Right atrium auricular region (tissue), 2 donors: ENCODE results near the gene FCRL2. TPM values are rescaled to one million over a fixed set of nuclear protein-coding genes. Genes with fewer than 3 reads are reported as not detected.

Source experiments
- DNase-seq: peaks from one replicate; pipeline ENCODE4 v3.0.0-alpha.2; 2019; ENCODE audit warnings: low spot score
- H3K27ac ChIP-seq, 2 donors: fragments of 200-600 bp; sonication (generic); 1 replicate in 1 of 2; 2 replicates in 1 of 2; pipeline ENCODE4 v1.5.1; 2016 to 2019
- H3K27me3 ChIP-seq, 2 donors: fragments of 200-600 bp; sonication (generic); one replicate each; pipeline versions ENCODE4 v1.5.1 to v1.6.0; 2017 to 2019
- H3K36me3 ChIP-seq: fragments of 200-600 bp; sonication (generic); one replicate; pipeline ENCODE4 v1.5.1; 2016
- H3K4me1 ChIP-seq, 2 donors: fragments of 200-600 bp; sonication (generic); one replicate each; pipeline versions ENCODE4 v1.5.1 to v1.6.0; 2017 to 2019
- H3K4me3 ChIP-seq, 2 donors: fragments of 200-600 bp; sonication (generic); 1 replicate in 1 of 2; 2 replicates in 1 of 2; pipeline ENCODE4 v1.5.1; 2017 to 2019; ENCODE audit warnings: mild to moderate bottlenecking in 1 of 2, moderate library complexity in 1 of 2
- H3K9me3 ChIP-seq, 2 donors: fragments of 200-600 bp; sonication (generic); one replicate each; pipeline ENCODE4 v1.5.1; 2019
- total RNA-seq, 2 donors: library from RNA; depleted of rRNA; stranded (reverse); fragments of >200 nt; gene quantifications; one replicate each; pipeline ENCODE4 v1.1.0, GENCODE V29; 2016
- TF ChIP-seq, protein P1 (sequence below), 2 donors: fragments of 200-600 bp; sonication (generic); IDR thresholded peaks; one replicate each; pipeline ENCODE4 v1.5.1; 2019; ENCODE audit warnings: antibody characterized with exemption in 2 of 2

FCRL2 gene
- total RNA-seq, 2 donors from 2014 or later, result not detected

DNA sequence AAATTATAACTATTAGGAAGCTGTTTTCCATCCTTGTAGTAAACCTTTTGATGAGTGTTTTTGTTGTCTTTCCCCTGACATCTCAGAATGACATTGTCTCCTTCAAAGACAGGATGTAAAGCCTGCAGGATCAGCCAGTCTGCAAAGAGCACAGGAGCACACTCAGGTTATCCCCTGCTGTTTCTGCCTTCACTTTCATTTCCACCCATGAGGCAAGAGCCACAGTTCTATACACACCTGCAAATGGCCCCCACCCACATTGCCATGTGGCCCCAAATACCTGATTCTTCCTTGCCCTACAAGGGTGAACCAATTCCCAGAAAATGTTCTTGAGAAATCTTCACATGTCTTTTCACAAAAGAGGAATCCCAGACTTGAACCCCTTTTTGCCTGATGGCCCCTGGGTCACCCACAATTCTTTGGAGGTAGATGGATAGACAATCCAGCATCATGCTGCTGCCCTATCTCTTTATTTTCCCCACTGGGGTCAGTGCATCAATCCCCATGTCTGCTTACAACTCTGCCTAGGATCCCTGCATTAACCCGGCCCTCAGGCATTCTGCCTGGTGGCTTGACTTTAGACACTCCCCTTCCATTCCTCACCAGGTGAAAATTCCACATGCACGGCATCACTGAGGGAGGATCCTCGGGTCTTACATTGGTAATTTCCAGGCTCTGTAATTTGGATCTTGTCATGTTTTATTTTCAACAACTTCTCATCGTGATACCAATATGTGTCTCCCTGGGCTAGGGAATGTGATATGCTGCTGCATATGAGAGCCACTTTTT, 79.0 kb downstream of the FCRL2 start:
- Histone ChIP-seq H3K27me3 (no peaks in the 10 kb centered on the region), H3K4me1 (no peaks in the 10 kb centered on the region), H3K27ac (no peak overlapping the region), H3K9me3 (no peaks in the 10 kb centered on the region), H3K36me3 (no peaks in the 10 kb centered on the region), H3K4me3 (no peak overlapping the region)
- DNase-seq, result no peak
- TF ChIP-seq, protein P1, sequence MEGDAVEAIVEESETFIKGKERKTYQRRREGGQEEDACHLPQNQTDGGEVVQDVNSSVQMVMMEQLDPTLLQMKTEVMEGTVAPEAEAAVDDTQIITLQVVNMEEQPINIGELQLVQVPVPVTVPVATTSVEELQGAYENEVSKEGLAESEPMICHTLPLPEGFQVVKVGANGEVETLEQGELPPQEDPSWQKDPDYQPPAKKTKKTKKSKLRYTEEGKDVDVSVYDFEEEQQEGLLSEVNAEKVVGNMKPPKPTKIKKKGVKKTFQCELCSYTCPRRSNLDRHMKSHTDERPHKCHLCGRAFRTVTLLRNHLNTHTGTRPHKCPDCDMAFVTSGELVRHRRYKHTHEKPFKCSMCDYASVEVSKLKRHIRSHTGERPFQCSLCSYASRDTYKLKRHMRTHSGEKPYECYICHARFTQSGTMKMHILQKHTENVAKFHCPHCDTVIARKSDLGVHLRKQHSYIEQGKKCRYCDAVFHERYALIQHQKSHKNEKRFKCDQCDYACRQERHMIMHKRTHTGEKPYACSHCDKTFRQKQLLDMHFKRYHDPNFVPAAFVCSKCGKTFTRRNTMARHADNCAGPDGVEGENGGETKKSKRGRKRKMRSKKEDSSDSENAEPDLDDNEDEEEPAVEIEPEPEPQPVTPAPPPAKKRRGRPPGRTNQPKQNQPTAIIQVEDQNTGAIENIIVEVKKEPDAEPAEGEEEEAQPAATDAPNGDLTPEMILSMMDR (IDR thresholded peaks at IDR 0.05), result no peak

DNA sequence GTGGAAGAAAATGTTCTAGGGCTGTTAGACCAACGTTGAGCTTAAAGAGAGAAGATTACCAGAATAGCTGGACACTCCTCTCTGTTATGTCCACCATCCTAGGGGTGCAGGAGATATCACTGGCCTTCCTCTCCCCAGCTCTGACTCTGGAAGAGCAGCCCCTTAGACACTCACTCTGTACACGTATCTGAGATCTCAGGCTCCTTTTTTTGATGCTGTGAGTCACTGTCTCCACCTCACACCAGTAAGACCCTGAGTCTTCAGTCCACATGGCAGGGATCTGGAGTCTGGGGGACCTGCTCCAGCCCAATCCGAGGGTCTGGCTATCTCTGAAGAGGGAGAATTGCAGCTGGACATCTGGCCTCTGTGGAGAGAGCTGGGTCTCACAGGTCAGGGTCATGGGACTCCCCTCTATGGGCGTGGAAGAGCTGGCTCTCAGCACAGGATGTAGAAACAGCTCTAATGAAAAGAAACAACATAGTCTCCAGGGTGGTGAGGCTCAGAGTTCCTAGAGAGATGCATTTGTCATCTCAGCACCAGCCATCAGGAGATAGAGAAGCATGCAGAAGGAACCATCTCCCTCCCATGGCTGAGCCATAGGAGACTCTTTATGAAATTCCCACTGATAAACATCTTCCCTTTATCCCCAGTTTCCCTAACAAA, 79.8 kb downstream of the FCRL2 start:
- DNase-seq, result no peak
- no peaks in the 10 kb centered on the region for H3K9me3 ChIP-seq
- H3K36me3 ChIP-seq, result no peaks in the 10 kb centered on the region
- H3K4me1 ChIP-seq, result no peaks in the 10 kb centered on the region
- TF ChIP-seq, protein P1 (IDR thresholded peaks at IDR 0.05), result no peak
- no peak overlapping the region for H3K27ac ChIP-seq
- H3K27me3 ChIP-seq, result no peaks in the 10 kb centered on the region
- no peak overlapping the region for H3K4me3 ChIP-seq

Other genes with a start within 250 kb of the FCRL2 start
- gene FCRL5, start 224.6 kb downstream of the FCRL2 start, total RNA-seq, result under 1 TPM in 1 of 2 donors, not detected in 1; 0.16 TPM
- gene FCRL4, start 179.0 kb downstream of the FCRL2 start, total RNA-seq, result not detected
- not detected for gene FCRL3, start 76.4 kb downstream of the FCRL2 start, total RNA-seq
- gene FCRL1, start 43.0 kb upstream of the FCRL2 start, total RNA-seq, result 1 to 10 TPM in 1 of 2 donors, not detected in 1; 1.5 TPM
- gene CD5L, start 64.7 kb upstream of the FCRL2 start, total RNA-seq, result under 1 TPM in 1 of 2 donors, not detected in 1; 0.19 TPM
- gene KIRREL1, start 216.5 kb upstream of the FCRL2 start, total RNA-seq, result 10 to 100 TPM; 12.3 to 21.9 TPM